ENCODE measurements around the gene LMO1.

LMO1 gene

GRCh38 chr11:8250434-8250833 lies 13.2 kb downstream of the LMO1 start:
- H3K4me1 ChIP-seq (ENCODE audit: insufficient read depth, low read length, poor library complexity, severe bottlenecking): no peaks in the 10 kb centered on the region
- no peak overlapping the region for H2AFZ ChIP-seq (ENCODE audit: low read length)
- H3K79me2 ChIP-seq (ENCODE audit: insufficient read depth, low read length): no peaks in the 10 kb centered on the region
- H3K9ac ChIP-seq (ENCODE audit: low read depth, low read length, poor library complexity, severe bottlenecking): no peak overlapping the region
- H3K36me3 ChIP-seq (ENCODE audit: insufficient read depth, low read length): no peaks in the 10 kb centered on the region
- H3K9me2 ChIP-seq (replicated peaks; ENCODE audit: low read depth, low read length): no peaks in the 10 kb centered on the region
- no peaks in the 10 kb centered on the region for H3F3A ChIP-seq (ENCODE audit: low read depth)
- no peaks in the 10 kb centered on the region for H4K20me1 ChIP-seq (ENCODE audit: insufficient read depth, low read length, poor library complexity, severe bottlenecking)
- H3K4me2 ChIP-seq (ENCODE audit: low read depth, low read length, poor library complexity, severe bottlenecking): no peak overlapping the region
- no peaks in the 10 kb centered on the region for H3K27me3 ChIP-seq (ENCODE audit: insufficient read depth, low read length, poor library complexity, severe bottlenecking)
- TF ChIP-seq CTCF (conservative IDR thresholded peaks at IDR 0.05; ENCODE audit: low read length) (no peak), EZH2phosphoT487 (IDR thresholded peaks at IDR 0.05; ENCODE audit: borderline replicate concordance) (no peak)
- no peak overlapping the region for H3K4me3 ChIP-seq (ENCODE audit: low read length, poor library complexity, severe bottlenecking)
- no peaks in the 10 kb centered on the region for H3K9me3 ChIP-seq (ENCODE audit: insufficient read depth, low read depth, low read length)

GRCh38 chr11:8249482-8249881 lies 14.2 kb downstream of the LMO1 start:
- Histone ChIP-seq H4K20me1 (ENCODE audit: insufficient read depth, low read length, poor library complexity, severe bottlenecking) (no peaks in the 10 kb centered on the region), H3K9me2 (replicated peaks; ENCODE audit: low read depth, low read length) (no peaks in the 10 kb centered on the region), H3K4me3 (ENCODE audit: low read length, poor library complexity, severe bottlenecking) (no peak overlapping the region), H3K79me2 (ENCODE audit: insufficient read depth, low read length) (no peaks in the 10 kb centered on the region), H2AFZ (ENCODE audit: low read length) (no peak overlapping the region), H3F3A (ENCODE audit: low read depth) (no peaks in the 10 kb centered on the region), H3K27me3 (ENCODE audit: insufficient read depth, low read length, poor library complexity, severe bottlenecking) (no peaks in the 10 kb centered on the region), H3K4me1 (ENCODE audit: insufficient read depth, low read length, poor library complexity, severe bottlenecking) (no peaks in the 10 kb centered on the region), H3K36me3 (ENCODE audit: insufficient read depth, low read length) (no peaks in the 10 kb centered on the region), H3K9ac (ENCODE audit: low read depth, low read length, poor library complexity, severe bottlenecking) (no peak overlapping the region), H3K9me3 (ENCODE audit: insufficient read depth, low read depth, low read length) (no peaks in the 10 kb centered on the region), H3K4me2 (ENCODE audit: low read depth, low read length, poor library complexity, severe bottlenecking) (no peak overlapping the region)
- TF ChIP-seq EZH2phosphoT487 (IDR thresholded peaks at IDR 0.05; ENCODE audit: borderline replicate concordance) (no peak), CTCF (conservative IDR thresholded peaks at IDR 0.05; ENCODE audit: low read length) (no peak)

DNA sequence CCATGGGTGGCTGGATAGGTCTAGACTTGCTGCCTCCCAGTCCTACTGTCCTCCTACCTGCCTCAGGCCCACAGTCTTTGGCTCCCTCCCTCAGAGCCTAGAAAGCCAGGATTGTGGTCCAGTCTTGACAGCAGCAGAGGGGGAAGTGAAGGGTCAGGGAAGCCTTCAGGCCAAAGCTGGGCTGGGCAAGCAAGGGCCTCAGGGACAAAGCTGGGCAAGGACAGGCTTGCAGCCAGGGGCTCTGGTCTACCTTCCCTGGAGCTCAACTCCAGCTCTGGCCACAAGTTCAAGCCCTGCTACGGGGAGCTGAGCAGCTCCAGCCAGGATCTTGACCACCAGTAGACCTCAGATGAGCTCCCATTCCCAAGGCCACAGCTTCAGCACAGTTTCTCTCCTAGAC lies 14.9 kb downstream of the LMO1 start:
- no peaks in the 10 kb centered on the region for H3K4me1 ChIP-seq (ENCODE audit: insufficient read depth, low read length, poor library complexity, severe bottlenecking)

More for the DNA sequence above, 14.9 kb downstream of the LMO1 start:
- H4K20me1 ChIP-seq (ENCODE audit: insufficient read depth, low read length, poor library complexity, severe bottlenecking): no peaks in the 10 kb centered on the region
- no peaks in the 10 kb centered on the region for H3K79me2 ChIP-seq (ENCODE audit: insufficient read depth, low read length)
- no peak overlapping the region for H3K9ac ChIP-seq (ENCODE audit: low read depth, low read length, poor library complexity, severe bottlenecking)
- TF ChIP-seq CTCF (conservative IDR thresholded peaks at IDR 0.05; ENCODE audit: low read length) (no peak), EZH2phosphoT487 (IDR thresholded peaks at IDR 0.05; ENCODE audit: borderline replicate concordance) (no peak)
- H3K9me2 ChIP-seq (replicated peaks; ENCODE audit: low read depth, low read length): no peaks in the 10 kb centered on the region
- no peak overlapping the region for H2AFZ ChIP-seq (ENCODE audit: low read length)
- no peaks in the 10 kb centered on the region for H3K36me3 ChIP-seq (ENCODE audit: insufficient read depth, low read length)
- no peaks in the 10 kb centered on the region for H3F3A ChIP-seq (ENCODE audit: low read depth)
- H3K4me3 ChIP-seq (ENCODE audit: low read length, poor library complexity, severe bottlenecking): no peak overlapping the region
- H3K9me3 ChIP-seq (ENCODE audit: insufficient read depth, low read depth, low read length): no peaks in the 10 kb centered on the region
- no peaks in the 10 kb centered on the region for H3K27me3 ChIP-seq (ENCODE audit: insufficient read depth, low read length, poor library complexity, severe bottlenecking)
- H3K4me2 ChIP-seq (ENCODE audit: low read depth, low read length, poor library complexity, severe bottlenecking): no peak overlapping the region

Measured in Loucy (cell line).